ENCODE measurements around the gene SHISA7. TPM values are rescaled to one million over a fixed set of nuclear protein-coding genes. Genes with fewer than 3 reads are reported as not detected.

SHISA7 gene
- total RNA-seq, 2 experiments from 2014 or later = not detected

GRCh38 chr19:55489711-55490477 is 46.8 kb upstream of the SHISA7 start:
- H3K9me2 ChIP-seq (ENCODE audit: insufficient read depth, low read length) = no peaks in the 10 kb centered on the region
- DNase-seq (ENCODE audit: low spot score) = no peak
- no peaks in the 10 kb centered on the region for H3K9me3 ChIP-seq (ENCODE audit: low read length)
- peaks cover 26% of the 10 kb centered on the region for H3K4me1 ChIP-seq (ENCODE audit: insufficient read depth, low read length, poor library complexity, severe bottlenecking)
- CTCF ChIA-PET (ENCODE audit: unreplicated experiment) = no interaction called here
- no peaks in the 10 kb centered on the region for H4K20me1 ChIP-seq (ENCODE audit: insufficient read depth, low read length)
- H3K27ac ChIP-seq (ENCODE audit: low read depth, low read length, poor library complexity, severe bottlenecking) = no peak overlapping the region
- no TSS peak for BruUV-seq (replicated peaks)
- no peak overlapping the region for H2AFZ ChIP-seq (ENCODE audit: low read length)
- no peak overlapping the region for H3K4me2 ChIP-seq (ENCODE audit: low read length)
- no peaks in the 10 kb centered on the region for H3K79me2 ChIP-seq (ENCODE audit: insufficient read depth, low read depth, low read length)
- no peak for TF ChIP-seq CTCF (conservative IDR thresholded peaks at IDR 0.05; ENCODE audit: low read length)
- no peak for TF ChIP-seq EZH2phosphoT487 (IDR thresholded peaks at IDR 0.05; ENCODE audit: borderline replicate concordance, low read depth, low read length)
- no peak overlapping the region for H3K4me3 ChIP-seq (ENCODE audit: low read depth, low read length, poor library complexity, severe bottlenecking)
- intact Hi-C loops (cut with micrococcal nuclease; ENCODE audit: unreplicated experiment) = no loop called here
- no peaks in the 10 kb centered on the region for H3K36me3 ChIP-seq (ENCODE audit: insufficient read depth, low read length)
- POLR2A ChIA-PET = no interaction called here

- peaks cover 32% of the 10 kb centered on the region for H3K4me1 ChIP-seq (ENCODE audit: insufficient read depth, low read length, poor library complexity, severe bottlenecking)
- H3K9me2 ChIP-seq (ENCODE audit: insufficient read depth, low read length) = no peaks in the 10 kb centered on the region
- no peaks in the 10 kb centered on the region for H3K79me2 ChIP-seq (ENCODE audit: insufficient read depth, low read depth, low read length)
- DNase-seq (ENCODE audit: low spot score) = no peak
- BruUV-seq (replicated peaks) = no TSS peak
- H3K27ac ChIP-seq (ENCODE audit: low read depth, low read length, poor library complexity, severe bottlenecking) = no peak overlapping the region
- no peak for TF ChIP-seq EZH2phosphoT487 (IDR thresholded peaks at IDR 0.05; ENCODE audit: borderline replicate concordance, low read depth, low read length)
- TF ChIP-seq CTCF (conservative IDR thresholded peaks at IDR 0.05; ENCODE audit: low read length) = no peak
- H3K4me3 ChIP-seq (ENCODE audit: low read depth, low read length, poor library complexity, severe bottlenecking) = no peak overlapping the region
- intact Hi-C loops (cut with micrococcal nuclease; ENCODE audit: unreplicated experiment) = no loop called here
- H3K9me3 ChIP-seq (ENCODE audit: low read length) = no peaks in the 10 kb centered on the region
- no peaks in the 10 kb centered on the region for H4K20me1 ChIP-seq (ENCODE audit: insufficient read depth, low read length)
- H3K4me2 ChIP-seq (ENCODE audit: low read length) = no peak overlapping the region
- H3K36me3 ChIP-seq (ENCODE audit: insufficient read depth, low read length) = no peaks in the 10 kb centered on the region
- CTCF ChIA-PET (ENCODE audit: unreplicated experiment) = no interaction called here
- POLR2A ChIA-PET = no interaction called here
- no peak overlapping the region for H2AFZ ChIP-seq (ENCODE audit: low read length)
Observed at GRCh38 chr19:55488986-55489710, 46.0 kb upstream of the SHISA7 start.
